HEK293T (cell line): ENCODE data around the gene GPATCH3.

Experiments
- ELF4 ChIP-seq: fragments of 450-650 bp; IDR thresholded peaks from 2 replicates; pipeline ENCODE4 v1.6.1; 2017; ENCODE audit warnings: antibody characterized with exemption
- FOXM1 ChIP-seq: fragments of 450-650 bp; IDR thresholded peaks from 2 replicates; pipeline ENCODE4 v1.6.1; 2017; ENCODE audit warnings: mild to moderate bottlenecking, borderline replicate concordance
- TARDBP ChIP-seq: fragments of 450-650 bp; IDR thresholded peaks from 2 replicates; pipeline ENCODE4 v1.6.1; 2016

GRCh38 chr1:26858160-26858559 lies 42.1 kb downstream of the GPATCH3 start:
- TF ChIP-seq FOXM1 (no peak), ELF4 (no peak), TARDBP (no peak)
